HG03354 (cell line): Measurements from ENCODE around the gene SLX4IP.

ENCODE experiments used
- ATAC-seq: cut with Tn5 transposase; IDR thresholded peaks from one replicate; pipeline ENCODE4 v1.9.1; 2021; ENCODE audit warnings: mild to moderate bottlenecking; ENCODE audit not compliant: unreplicated experiment, poor library complexity, severe bottlenecking

SLX4IP gene

DNA sequence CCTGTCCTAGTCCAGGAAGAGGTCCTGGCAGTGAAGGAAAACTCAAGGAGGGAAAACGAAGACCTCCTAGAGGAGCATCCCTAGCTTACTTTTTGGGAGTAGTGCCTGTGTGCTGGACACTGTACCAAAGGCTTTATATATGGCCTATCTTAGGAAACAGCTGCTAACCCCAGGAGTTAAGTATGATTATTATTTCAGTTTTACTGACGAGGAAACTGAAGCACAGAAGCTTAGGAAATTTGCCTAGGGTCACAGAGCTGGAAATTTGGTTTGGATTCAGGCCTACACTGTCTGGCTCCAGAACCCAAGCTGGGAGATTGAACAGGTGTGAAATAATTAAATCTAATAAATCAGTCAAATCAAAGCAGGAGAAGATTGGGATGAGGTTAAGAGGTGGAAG lies 78.0 kb downstream of the SLX4IP start:
- ATAC-seq, result no peak

DNA sequence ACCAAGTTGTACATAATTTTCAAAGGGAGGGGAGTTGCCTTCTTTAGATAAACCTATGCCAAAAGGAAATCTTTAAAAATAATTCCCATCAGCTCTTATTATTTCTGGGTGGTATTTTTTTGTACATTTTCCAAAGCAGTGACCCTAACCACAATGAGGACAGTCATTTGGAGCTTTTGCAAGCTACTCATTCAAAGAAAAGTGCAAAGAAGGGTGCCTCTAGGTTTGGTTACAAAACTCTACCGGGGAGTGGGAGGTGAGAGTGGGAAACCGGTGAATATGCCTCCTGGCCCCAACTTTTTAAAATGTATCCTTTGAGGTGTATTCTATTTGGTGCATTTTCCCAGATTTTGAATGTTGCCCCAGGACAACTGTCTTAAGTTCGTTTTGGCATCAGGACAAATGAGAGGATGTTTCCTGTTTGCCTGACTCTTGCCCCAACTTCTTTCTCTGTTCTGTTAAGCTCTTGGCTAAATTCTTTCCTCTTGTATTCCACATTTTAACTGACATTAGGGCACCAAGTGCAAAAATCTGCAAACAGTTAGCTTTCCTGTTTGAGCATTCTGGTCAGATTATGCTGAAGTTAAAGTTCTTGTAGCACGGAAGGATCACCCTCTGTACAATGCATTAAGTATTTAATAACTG lies 78.9 kb downstream of the SLX4IP start:
- ATAC-seq, result no peak

DNA sequence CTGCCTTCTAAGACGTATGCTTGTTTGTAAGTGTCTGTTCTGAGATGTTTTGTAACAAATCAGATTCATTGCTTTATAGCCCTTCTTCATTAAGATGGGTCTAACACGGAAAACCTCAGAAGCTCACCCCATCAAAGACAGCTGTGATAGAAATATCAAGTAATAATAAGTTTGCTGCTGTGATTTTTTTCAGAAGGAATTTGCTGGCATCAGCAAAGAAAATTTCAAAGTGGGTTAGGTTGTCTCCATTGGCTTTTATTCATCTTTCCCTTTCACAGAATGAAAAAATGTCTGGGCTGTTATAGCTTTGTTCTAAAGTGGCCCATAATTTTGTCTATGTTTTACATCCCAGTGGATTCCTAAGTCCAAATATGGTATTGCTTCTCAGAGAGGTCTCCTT lies 81.4 kb downstream of the SLX4IP start:
- no peak for ATAC-seq

DNA sequence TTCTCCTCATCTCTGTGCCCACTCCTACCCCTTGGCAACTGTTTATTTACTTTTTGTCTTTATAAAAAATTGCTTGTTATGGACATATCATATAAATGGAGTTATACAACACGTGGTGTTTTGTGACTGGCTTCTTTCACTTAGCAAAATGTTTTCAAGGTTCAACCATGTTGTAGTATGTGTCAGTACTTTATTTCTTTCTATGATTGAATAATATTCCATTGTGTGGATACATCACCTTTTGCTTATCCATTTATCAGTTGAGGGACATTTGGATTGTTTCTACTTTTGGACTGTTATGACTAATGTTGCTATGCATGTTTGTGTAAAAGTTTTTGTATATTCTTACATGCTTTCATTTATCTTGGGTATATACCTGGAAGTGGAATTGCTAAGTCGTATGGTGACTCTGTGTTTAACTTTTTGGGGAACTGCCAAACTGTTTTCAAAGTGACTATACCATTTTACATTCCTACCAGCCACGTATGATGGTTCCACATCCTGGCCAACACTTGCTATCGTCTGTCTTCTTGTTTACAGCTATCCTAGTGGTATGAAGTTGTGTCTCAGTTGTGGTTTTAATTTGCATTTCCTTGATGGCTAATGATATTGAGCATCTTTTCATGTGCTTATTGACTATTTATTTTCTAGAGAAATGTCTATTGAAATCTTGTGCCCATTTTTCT lies 84.4 kb downstream of the SLX4IP start:
- peak; percentile 79 for ATAC-seq

DNA sequence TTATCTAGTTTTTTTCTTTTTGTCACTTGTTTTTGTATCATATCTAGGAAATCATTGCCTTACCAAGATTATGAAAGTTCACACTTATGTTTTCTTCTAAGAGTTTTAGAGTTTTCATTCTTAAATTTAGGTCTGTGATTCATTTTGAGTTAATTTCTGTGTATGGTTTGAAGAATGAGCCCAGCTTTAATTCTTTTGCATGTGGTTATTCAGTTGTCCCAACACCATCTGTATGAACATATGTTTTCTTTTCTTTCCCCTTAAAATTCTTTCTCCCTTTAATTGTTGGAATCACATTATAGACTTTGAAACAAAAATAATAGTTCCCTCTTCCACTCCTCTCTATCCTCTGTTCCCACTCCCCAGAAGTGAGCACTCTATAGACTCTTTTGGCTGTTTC lies 85.4 kb downstream of the SLX4IP start:
- no peak for ATAC-seq

DNA sequence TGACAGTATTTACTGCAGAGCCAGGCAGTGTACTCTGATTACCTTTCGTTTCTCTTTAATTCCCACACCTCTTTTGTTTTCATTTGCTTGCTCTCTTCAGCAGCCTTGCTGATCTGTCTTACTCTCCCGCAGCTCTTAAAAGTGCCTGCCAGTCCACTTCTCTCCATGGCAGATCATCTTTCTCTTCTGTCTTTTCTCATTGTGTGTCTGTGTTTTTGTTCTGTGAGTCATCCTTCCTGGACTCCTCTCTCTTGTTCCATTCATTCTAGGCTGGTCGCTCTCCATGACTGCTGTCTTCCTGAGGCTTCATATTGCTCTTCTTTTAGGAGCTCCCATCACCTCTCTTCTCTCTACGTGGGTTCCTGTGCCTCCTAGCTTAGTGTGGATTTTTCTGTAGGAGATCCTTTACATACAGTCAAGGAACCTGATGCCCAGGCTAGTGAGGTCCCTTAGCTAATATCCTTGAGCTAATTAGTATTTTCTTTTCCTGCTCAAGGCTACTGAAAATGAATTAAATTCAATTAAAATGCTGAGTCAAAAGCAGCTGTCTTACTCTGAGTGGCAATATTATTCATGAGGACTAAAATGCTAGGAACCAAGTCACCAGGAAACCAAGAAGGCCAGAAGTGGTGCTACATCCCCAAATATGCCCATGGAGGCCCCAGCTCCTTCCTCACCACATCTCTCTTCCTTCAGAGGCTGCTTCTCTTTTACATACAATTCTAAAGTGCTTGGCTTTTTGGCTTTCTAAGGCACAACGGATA lies 86.1 kb downstream of the SLX4IP start:
- no peak for ATAC-seq

DNA sequence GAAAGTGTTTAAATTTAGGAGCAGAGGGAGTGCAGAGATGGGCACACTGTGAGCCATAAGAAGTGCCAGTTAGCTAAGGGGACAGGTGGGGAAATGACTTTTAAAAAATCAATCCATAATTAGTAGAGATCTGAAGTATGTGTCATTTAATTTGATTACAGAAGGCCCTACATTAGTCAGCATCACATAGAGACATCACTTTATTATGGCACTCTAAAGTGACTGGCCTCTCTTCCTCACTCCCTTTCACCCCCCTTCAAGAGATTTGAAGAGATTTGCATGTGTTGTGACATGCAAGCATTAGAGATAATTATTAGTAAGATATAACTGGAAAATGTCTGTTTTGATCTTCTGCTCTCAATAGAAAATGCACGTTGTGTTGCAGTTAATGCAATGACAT lies 86.7 kb downstream of the SLX4IP start:
- ATAC-seq, result no peak

DNA sequence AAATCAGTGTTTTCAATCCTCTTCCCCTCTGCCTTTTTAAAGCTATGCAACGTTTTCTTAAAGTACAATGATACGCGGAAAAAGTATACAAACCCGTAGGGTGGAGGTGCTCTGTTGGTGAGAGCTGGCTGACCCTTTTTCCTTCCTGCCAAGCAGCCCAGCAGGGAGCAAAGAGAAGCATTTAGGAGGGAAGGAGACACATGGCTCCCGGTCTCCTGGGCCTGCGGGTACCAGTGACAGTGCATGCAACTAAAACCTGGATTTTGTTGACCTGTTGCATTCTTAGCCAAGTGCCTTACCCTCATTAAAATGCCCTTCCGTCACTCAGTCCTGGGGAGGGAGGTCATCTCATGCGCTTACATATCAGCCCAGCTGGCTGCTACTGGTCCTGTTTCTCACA lies 87.2 kb downstream of the SLX4IP start:
- ATAC-seq, result no peak

DNA sequence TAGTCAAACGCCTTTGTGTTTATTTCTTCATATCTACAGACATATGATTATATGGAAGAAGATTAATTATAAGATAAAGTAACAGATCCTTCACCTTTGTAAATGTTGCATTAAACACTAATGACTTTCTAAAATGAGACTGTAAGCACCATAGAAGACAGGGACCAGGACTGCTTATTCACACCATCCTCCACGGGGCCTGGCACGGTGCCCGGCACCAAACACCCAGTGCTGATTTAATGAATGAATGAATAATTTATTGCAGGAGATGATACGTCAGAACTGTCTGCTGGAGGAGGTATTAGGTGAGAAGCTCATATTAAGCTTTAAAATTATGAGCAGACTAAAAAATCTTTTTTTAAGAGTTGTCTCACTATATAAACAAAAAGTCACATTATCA lies 88.3 kb downstream of the SLX4IP start:
- ATAC-seq, result no peak

DNA sequence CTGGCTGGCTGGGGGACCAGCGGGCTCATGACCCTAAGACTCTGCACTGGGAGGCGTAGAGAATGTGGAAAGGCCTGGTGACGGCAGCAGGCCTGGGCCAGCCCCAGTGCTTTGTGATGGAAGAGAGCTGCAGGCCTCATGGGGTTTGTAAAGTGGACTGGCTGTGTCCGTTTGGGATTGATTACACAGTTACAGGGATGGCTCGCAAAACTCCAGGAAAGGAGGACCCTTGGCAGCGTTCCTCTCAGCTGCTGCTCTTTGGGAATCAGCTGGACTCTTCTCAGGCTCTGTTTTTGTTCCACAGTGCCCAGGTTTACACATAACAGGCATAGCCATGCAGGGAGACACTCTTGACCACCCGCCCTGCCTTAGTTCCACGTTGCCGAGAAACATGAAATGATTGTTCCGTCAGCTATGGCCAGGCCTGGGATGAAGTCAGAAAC lies 89.0 kb downstream of the SLX4IP start:
- no peak for ATAC-seq

DNA sequence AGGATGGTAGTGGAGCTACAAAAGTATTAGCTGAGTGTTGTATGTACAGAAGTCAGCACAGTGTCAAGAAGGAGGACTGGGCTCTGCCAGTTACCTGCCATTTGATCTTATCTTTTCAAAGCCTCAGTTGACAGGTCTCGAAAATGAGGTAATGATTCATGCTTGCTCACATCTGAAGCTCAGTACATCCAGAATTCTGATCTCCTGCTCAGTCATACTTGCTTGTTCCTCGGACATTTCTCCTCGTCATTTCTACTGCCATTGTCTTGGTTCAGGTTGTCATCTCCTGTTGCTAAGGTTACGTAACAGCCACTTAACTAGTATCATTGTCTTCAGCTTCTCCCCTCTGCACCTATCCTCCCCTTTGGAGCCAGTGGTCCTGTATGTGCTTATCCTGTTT lies 89.5 kb downstream of the SLX4IP start:
- ATAC-seq, result no peak

DNA sequence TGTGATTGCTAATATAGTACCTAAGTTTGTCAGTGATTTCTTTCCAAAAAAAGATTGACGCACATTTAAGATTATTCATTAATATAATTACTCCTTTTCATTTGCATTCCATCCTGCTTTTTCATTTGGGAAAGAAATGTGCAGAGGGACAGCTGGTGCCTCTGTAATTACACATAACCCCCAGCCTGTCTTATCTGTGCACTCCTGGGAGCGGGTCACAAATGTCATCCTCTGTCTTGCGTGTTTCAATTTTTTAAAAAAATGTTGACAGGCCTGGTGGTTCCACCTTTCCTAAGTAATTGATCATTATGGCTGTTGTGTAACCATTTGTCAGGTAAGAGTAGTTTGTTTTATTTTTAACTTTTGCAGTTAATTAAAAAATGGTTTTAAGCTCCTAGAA lies 92.7 kb downstream of the SLX4IP start:
- no peak for ATAC-seq

DNA sequence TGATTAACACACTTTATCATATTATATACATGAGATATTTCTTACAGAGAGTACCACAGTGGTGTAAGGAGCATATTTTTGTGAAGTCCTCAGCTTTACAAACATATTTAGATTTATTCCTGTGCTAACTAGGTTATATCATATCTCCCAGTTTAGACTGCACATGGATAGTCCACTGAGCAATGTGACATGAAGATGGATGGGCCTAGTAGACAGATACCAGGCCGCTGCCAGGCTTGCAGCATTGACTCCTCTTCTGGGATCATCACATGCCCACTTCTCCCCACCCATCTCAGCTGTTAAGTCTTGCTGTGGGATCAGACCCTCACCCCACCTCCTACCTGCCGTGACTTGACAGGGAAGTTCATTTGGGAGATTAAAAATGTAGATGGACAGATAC lies 95.8 kb downstream of the SLX4IP start:
- no peak for ATAC-seq

DNA sequence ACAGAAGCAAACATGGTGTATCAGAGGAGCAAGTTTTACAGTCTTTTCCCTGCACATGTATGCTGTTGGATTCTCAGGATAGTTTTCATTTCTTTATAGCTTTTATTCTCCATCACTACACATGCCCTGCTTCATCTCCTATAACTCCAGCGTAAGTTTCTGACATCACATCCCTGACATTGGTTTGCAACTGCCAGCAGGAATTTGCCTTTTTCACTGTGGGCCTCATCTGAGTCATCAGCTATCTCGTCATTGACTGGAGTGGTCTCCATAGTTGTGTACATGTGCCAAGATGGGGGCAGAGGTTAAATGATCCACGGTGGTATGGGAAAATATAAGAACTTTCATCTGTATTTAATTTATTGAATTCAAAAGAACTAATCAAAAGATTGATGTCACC lies 96.7 kb downstream of the SLX4IP start:
- ATAC-seq, result no peak

DNA sequence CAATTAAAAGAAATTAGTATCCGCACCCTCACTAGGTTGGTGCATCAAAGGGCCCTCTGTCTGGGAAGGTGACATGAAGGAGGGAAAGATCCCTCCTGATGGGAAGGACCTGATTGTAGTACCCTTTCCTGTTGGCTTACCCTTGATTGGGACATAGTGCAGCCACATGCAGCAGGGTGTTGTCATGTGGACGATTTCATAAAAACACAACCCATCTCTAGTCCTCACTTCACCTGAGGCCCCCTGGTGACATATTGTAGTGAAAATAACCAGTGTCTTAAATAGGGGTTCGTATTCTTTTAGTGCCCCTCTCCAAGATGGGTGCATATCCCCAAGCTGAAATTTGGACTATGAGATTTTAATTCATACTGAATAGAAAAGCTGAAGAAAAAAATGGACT lies 97.3 kb downstream of the SLX4IP start:
- no peak for ATAC-seq

DNA sequence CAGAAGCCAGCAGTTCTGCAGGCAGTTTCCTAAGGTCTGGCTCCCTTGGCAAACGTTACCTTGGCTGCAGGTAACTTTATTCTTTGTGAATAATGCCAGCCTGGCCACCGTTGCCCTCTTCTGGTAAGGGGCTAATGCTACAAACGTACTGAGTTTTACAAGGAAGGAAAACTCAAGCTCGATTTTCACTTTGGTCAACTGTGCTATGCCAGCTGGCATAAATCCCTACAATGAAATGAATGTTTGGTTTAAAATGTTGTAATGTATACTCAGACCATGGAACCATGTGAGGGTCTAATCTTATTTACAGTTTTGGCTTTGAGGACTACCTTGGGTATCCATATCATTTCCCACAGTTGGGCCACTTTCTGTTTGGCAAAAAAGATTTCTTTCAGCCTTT lies 101.4 kb downstream of the SLX4IP start:
- no peak for ATAC-seq

DNA sequence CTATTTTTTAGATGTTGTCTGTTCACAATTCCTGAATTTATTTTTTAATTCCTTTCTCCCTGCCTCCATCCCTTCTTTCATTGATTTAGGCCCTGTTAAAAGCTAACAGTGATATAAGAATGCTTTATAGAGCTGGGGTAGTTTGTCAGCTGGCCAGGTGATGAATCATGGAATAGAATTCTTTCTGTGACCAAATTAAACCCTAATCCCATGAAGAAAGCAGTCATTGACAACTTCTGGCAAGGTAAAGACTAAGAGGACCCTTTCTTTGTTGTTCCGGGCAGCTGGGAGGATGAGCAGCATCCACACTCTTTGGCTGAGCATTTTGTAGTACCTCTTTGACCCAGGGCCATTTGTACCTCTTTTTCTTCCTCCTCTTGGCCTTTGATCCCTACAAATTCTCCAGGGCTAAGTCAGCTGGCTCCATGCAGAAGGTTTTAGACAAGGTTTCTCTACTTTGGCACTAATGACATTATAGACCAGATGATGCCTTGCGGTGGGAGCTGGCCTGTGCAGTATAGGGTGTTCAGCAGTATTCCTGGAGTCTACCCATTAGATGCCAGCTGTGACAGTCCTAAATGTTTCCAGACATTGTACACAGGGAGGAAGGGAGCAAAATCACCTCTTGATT lies 102.9 kb downstream of the SLX4IP start:
- no peak for ATAC-seq

DNA sequence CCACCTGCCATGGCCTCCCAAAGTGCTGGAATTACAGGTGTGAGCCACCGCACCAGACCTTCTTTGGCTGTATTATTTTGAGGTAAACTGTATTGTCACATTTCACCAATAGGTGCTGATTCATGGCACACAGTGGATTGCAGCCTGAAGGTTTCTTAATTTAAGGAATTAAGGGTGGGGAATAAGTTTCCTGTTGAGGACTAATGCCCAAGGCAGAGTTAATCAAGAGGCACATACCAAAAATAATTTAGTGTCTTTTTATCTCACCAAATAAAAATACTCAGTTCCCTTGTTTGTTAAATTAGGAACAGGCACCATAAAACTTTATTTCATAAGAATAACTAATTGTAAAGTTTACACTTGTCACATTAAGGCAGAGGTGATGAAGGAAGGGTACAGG lies 103.7 kb downstream of the SLX4IP start:
- no peak for ATAC-seq

DNA sequence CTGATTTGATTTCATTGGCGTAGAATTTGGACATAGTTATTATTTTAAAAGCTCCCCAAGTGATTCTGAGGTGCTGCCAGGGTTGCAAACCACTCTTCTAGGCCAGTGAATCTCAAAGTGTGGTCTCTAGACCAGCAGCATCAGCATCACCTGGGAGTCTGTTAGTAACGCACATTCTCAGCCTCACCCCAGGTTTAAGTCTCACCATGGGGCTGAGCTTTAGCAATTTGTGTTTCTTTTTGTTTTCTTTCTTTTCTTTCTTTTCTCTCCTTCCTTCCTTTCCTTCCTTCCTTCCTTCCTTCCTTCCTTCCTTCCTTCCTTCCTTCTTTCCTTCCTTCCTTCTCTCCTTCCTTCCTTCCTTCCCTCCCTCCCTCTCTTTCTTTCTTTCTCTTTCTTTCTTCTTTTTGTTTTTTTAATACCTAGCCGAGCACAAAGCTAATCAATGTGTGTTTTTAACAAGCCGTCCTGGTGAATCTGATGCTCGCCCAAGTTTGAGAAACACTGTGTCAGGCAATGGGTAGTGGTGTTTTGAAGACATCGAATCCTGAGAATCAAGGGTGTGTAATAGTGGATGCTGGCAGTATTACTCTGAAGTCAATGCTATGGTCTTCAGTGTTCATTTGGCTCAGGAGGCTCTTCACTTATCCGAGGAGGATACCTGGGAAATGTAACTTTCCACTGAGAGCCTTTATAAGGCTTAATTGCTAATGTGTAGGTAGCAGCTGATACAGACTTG lies 104.9 kb downstream of the SLX4IP start:
- no peak for ATAC-seq
